AG09309 (cell line): Measurements from ENCODE around the gene CASKIN1.

Experiments
- DNase-seq: peaks from one replicate; pipeline ENCODE4 v3.0.0-alpha.2; 2010; ENCODE audit warnings: low read depth
- H3K4me3 ChIP-seq: 2 replicates; pipeline ENCODE4 v1.5.1; 2011; ENCODE audit warnings: mild to moderate bottlenecking, low read depth, low read length, moderate library complexity; ENCODE audit not compliant: control insufficient read depth
- CTCF ChIP-seq: IDR thresholded peaks from 2 replicates; pipeline ENCODE4 v1.5.1; 2011; ENCODE audit warnings: mild to moderate bottlenecking, low read depth, low read length, inconsistent platforms; ENCODE audit not compliant: insufficient read depth, control insufficient read depth; ENCODE audit errors: missing control alignments

The CASKIN1 gene

GRCh38 chr16:2209258-2210008, 13.0 kb upstream of the CASKIN1 start:
- H3K4me3 ChIP-seq, result no peak overlapping the region
- TF ChIP-seq CTCF, result no peak
- DNase-seq, result no peak

GRCh38 chr16:2208772-2209171, 12.4 kb upstream of the CASKIN1 start:
- no peak for TF ChIP-seq CTCF
- H3K4me3 ChIP-seq, result no peak overlapping the region
- no peak for DNase-seq

GRCh38 chr16:2208308-2208707, 11.9 kb upstream of the CASKIN1 start:
- no peak for TF ChIP-seq CTCF
- H3K4me3 ChIP-seq, result no peak overlapping the region
- no peak for DNase-seq

- H3K4me3 ChIP-seq, result no peak overlapping the region
- no peak for TF ChIP-seq CTCF
- DNase-seq, result no peak
Observed at GRCh38 chr16:2207872-2208271, 11.5 kb upstream of the CASKIN1 start.

- H3K4me3 ChIP-seq, result no peak overlapping the region
- no peak for DNase-seq
- TF ChIP-seq CTCF, result no peak
Observed at GRCh38 chr16:2206780-2207433, 10.5 kb upstream of the CASKIN1 start.

- no peak for DNase-seq
- no peak for TF ChIP-seq CTCF
- peak overlapping the region; percentile 76 for H3K4me3 ChIP-seq
Observed at GRCh38 chr16:2206420-2206779, 10.0 kb upstream of the CASKIN1 start.

GRCh38 chr16:2205967-2206313, 9.5 kb upstream of the CASKIN1 start:
- no peak for DNase-seq
- peak overlapping the region; percentile 76 for H3K4me3 ChIP-seq
- no peak for TF ChIP-seq CTCF
